Upper lobe of left lung (tissue), 4 donors: ENCODE data around the gene ZNHIT2.

Experiments used
- POLR2AphosphoS5 ChIP-seq, 2 donors: sonication (generic); formaldehyde crosslinking; IDR thresholded peaks; one replicate each; pipeline ENCODE4 v1.5.1; 2017; ENCODE audit warnings: antibody characterized with exemption in 2 of 2
- TF ChIP-seq, protein P1 (sequence below), 6 experiments: fragments of 450-650 bp in 4 of 6; fragments of 200-600 bp in 2 of 6; sonication (generic) in 2 of 6; IDR thresholded peaks; one replicate each; pipeline ENCODE4 v1.5.1; 2016 to 2019; ENCODE audit warnings: antibody characterized with exemption in 6 of 6

- TF ChIP-seq, protein P1, sequence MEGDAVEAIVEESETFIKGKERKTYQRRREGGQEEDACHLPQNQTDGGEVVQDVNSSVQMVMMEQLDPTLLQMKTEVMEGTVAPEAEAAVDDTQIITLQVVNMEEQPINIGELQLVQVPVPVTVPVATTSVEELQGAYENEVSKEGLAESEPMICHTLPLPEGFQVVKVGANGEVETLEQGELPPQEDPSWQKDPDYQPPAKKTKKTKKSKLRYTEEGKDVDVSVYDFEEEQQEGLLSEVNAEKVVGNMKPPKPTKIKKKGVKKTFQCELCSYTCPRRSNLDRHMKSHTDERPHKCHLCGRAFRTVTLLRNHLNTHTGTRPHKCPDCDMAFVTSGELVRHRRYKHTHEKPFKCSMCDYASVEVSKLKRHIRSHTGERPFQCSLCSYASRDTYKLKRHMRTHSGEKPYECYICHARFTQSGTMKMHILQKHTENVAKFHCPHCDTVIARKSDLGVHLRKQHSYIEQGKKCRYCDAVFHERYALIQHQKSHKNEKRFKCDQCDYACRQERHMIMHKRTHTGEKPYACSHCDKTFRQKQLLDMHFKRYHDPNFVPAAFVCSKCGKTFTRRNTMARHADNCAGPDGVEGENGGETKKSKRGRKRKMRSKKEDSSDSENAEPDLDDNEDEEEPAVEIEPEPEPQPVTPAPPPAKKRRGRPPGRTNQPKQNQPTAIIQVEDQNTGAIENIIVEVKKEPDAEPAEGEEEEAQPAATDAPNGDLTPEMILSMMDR (IDR thresholded peaks at IDR 0.05), result no peak
- no peak for TF ChIP-seq POLR2AphosphoS5 (IDR thresholded peaks at IDR 0.05)
Observed at GRCh38 chr11:65156926-65157325, 39.4 kb upstream of the ZNHIT2 start.
